Stomach (tissue), 9 donors: ENCODE data around the gene MTMR12. TPM values are rescaled to one million over a fixed set of nuclear protein-coding genes. Genes with fewer than 3 reads are reported as not detected.
"Not testable (repeated sequence)": the region's sequence is repeated elsewhere in the genome, so short reads cannot be mapped to it uniquely, and the experiment has no call there.

ENCODE experiments used
- DNase-seq, 2 donors: peaks; one replicate each; pipeline versions ENCODE4 v3.0.0 to v3.0.0-alpha.2; 2013 to 2019
- H3K27ac ChIP-seq, 5 donors: fragments of 200-600 bp in 4 of 5; sonication (generic) in 4 of 5; one replicate each; pipeline ENCODE4 v1.5.1; 2013 to 2019; ENCODE audit warnings: mild to moderate bottlenecking in 1 of 5, moderate library complexity in 1 of 5
- H3K27me3 ChIP-seq, 3 donors: fragments of 200-600 bp; sonication (generic); one replicate each; pipeline ENCODE4 v1.5.1; 2017 to 2019; ENCODE audit warnings: mixed run types in 1 of 3
- H3K36me3 ChIP-seq, 4 donors: fragments of 200-600 bp; sonication (generic); 1 replicate in 3 of 4; 2 replicates in 1 of 4; pipeline ENCODE4 v1.5.1; 2016 to 2019
- H3K4me1 ChIP-seq, 4 donors: fragments of 200-600 bp; sonication (generic); one replicate each; pipeline ENCODE4 v1.5.1; 2016 to 2019
- H3K4me3 ChIP-seq, 4 donors: fragments of 200-600 bp; sonication (generic) in 3 of 4; one replicate each; pipeline ENCODE4 v1.5.1; 2016 to 2019; ENCODE audit warnings: mild to moderate bottlenecking in 1 of 4
- H3K9me3 ChIP-seq, 4 donors: fragments of 200-600 bp; sonication (generic); one replicate each; pipeline ENCODE4 v1.5.1; 2016 to 2019
- CTCF ChIP-seq, 7 experiments: fragments of 450-650 bp in 4 of 7; fragments of 200-600 bp in 3 of 7; sonication (generic) in 3 of 7; IDR thresholded peaks; one replicate each; pipeline ENCODE4 v1.5.1; 2016 to 2019; ENCODE audit warnings: antibody characterized with exemption in 7 of 7, control low read depth in 2 of 7, mild to moderate bottlenecking in 1 of 7
- EP300 ChIP-seq: sonication (generic); formaldehyde crosslinking; IDR thresholded peaks from one replicate; pipeline ENCODE4 v1.6.1; 2017; ENCODE audit warnings: antibody characterized with exemption
- POLR2A ChIP-seq, 4 donors: fragments of 450-650 bp; IDR thresholded peaks; one replicate each; pipeline ENCODE4 v1.6.1; 2016; ENCODE audit warnings: antibody characterized with exemption in 4 of 4, control low read depth in 2 of 4, mild to moderate bottlenecking in 1 of 4, moderate library complexity in 1 of 4
- POLR2AphosphoS5 ChIP-seq, 3 donors: sonication (generic); formaldehyde crosslinking; IDR thresholded peaks; one replicate each; pipeline ENCODE4 v1.6.1; 2016; ENCODE audit warnings: antibody characterized with exemption in 3 of 3
- WGBS, 5 donors: extraction: QIAGEN DNeasy Blood & Tissue Kit in 3 of 5; methylation state at CpG; one replicate each; pipeline versions ENCODE4 v1.1.5 to v1.1.7; 2013 to 2018; 5-methylcytosine and 5-hydroxymethylcytosine counted together
- intact Hi-C: fragments of 100-400 bp; cut with DNase I; formaldehyde crosslinking; loops from one replicate; pipeline ENCODE4 v1.15.1; 2023; ENCODE audit warnings: low total_unique reads
- polyA plus RNA-seq, 3 donors: library from polyadenylated mRNA; stranded (reverse); fragments of 200-250 nt; gene quantifications; one replicate each; pipeline ENCODE4 v1.2.3, GENCODE V29; 2013
- total RNA-seq, 5 donors: library from RNA; depleted of rRNA; stranded (reverse); fragments of >200 nt; gene quantifications; one replicate each; pipeline versions ENCODE4 v1.1.0 to v1.2.3, GENCODE V29; 2014 to 2016
- donor health status: healthy with polysubstance abuse.
- donor health status: Bipolar disorder and iron deficiency.
- donor health status: healthy.

Gene MTMR12
- total and polyA plus RNA-seq, 8 donors: 7.2 to 51.9 (median 38.8) TPM

- 74 to 93% (median 88%) methylated on average over 3 of the region's 3 CpGs for WGBS, 5 donors
- TF ChIP-seq POLR2AphosphoS5 (IDR thresholded peaks at IDR 0.05) (no peak), EP300 (no peak), POLR2A (IDR thresholded peaks at IDR 0.05) (no peak), CTCF (IDR thresholded peaks at IDR 0.05) (no peak)
Observed at GRCh38 chr5:32210151-32210550, 102.6 kb downstream of the MTMR12 start.

GRCh38 chr5:32208837-32209236 is 103.9 kb downstream of the MTMR12 start:
- H3K27ac ChIP-seq, intact Hi-C loops, H3K9me3 ChIP-seq, H3K27me3 ChIP-seq, H3K36me3 ChIP-seq, DNase-seq, H3K4me3 ChIP-seq: not testable (repeated sequence)
- 96 to 97% methylated on average over 12 to 13 of the region's 31 CpGs; no CpG with 5 or more reads in 3 of the 5 donors for WGBS, 5 donors
- peaks cover 0 to 25% (median 7%) of the 10 kb centered on the region in 4 donors for H3K4me1 ChIP-seq

More at GRCh38 chr5:32210151-32210550, 102.6 kb downstream of the MTMR12 start:
- no peaks in the 10 kb centered on the region for H3K27me3 ChIP-seq
- H3K9me3 ChIP-seq: no peaks in the 10 kb centered on the region
- peaks cover 0 to 25% (median 7%) of the 10 kb centered on the region in 4 donors for H3K4me1 ChIP-seq
- no peak overlapping the region for H3K4me3 ChIP-seq
- H3K36me3 ChIP-seq: no peaks in the 10 kb centered on the region
- intact Hi-C loops: no loop called here
- no peak overlapping the region for H3K27ac ChIP-seq
- no peak for DNase-seq

GRCh38 chr5:32207355-32207634 is 105.4 kb downstream of the MTMR12 start:
- H3K27ac ChIP-seq: peak overlapping the region in 1 of 5 donors; percentile 50
- TF ChIP-seq POLR2A (IDR thresholded peaks at IDR 0.05) (no peak), POLR2AphosphoS5 (IDR thresholded peaks at IDR 0.05) (no peak), EP300 (no peak), CTCF (IDR thresholded peaks at IDR 0.05) (no peak)
- H3K9me3 ChIP-seq: no peaks in the 10 kb centered on the region
- peaks cover 0 to 33% (median 13%) of the 10 kb centered on the region in 4 donors for H3K4me1 ChIP-seq
- no peak overlapping the region for H3K4me3 ChIP-seq
- intact Hi-C loops: no loop called here
- DNase-seq: no peak
- WGBS, 5 donors: 90 to 98% (median 97%) methylated on average over 4 of the region's 4 CpGs
- H3K27me3 ChIP-seq: no peaks in the 10 kb centered on the region
- no peaks in the 10 kb centered on the region for H3K36me3 ChIP-seq

- DNase-seq: no peak
- intact Hi-C loops: no loop called here
- no peaks in the 10 kb centered on the region for H3K9me3 ChIP-seq
- no peak for TF ChIP-seq CTCF (IDR thresholded peaks at IDR 0.05)
- TF ChIP-seq POLR2AphosphoS5 (IDR thresholded peaks at IDR 0.05): no peak
- no peak for TF ChIP-seq POLR2A (IDR thresholded peaks at IDR 0.05)
- TF ChIP-seq EP300: no peak
- no peaks in the 10 kb centered on the region for H3K36me3 ChIP-seq
- 77 to 88% (median 80%) methylated on average over 13 of the region's 13 CpGs for WGBS, 5 donors
- H3K27ac ChIP-seq: peak overlapping the region in 1 of 5 donors; percentile 50
- H3K27me3 ChIP-seq: no peaks in the 10 kb centered on the region
- H3K4me1 ChIP-seq: peaks cover 0 to 39% (median 15%) of the 10 kb centered on the region in 4 donors
- no peak overlapping the region for H3K4me3 ChIP-seq
Observed at GRCh38 chr5:32206509-32207354, 106.0 kb downstream of the MTMR12 start.

- H3K4me1 ChIP-seq: peaks cover 4 to 40% (median 21%) of the 10 kb centered on the region in 4 donors
- TF ChIP-seq POLR2A (IDR thresholded peaks at IDR 0.05) (no peak), EP300 (no peak), POLR2AphosphoS5 (IDR thresholded peaks at IDR 0.05) (no peak), CTCF (IDR thresholded peaks at IDR 0.05) (no peak)
- WGBS, 5 donors: 64 to 81% (median 71%) methylated on average over 5 of the region's 5 CpGs
- no peaks in the 10 kb centered on the region for H3K9me3 ChIP-seq
- no peak overlapping the region for H3K27ac ChIP-seq
- H3K4me3 ChIP-seq: no peak overlapping the region
- DNase-seq: no peak
- no peaks in the 10 kb centered on the region for H3K27me3 ChIP-seq
- intact Hi-C loops: no loop called here
- no peaks in the 10 kb centered on the region for H3K36me3 ChIP-seq
Observed at GRCh38 chr5:32206053-32206452, 106.7 kb downstream of the MTMR12 start.
